GM21390 (cell line): ENCODE results near the gene C2orf81.

ENCODE experiments used
- ATAC-seq: cut with Tn5 transposase; IDR thresholded peaks from one replicate; pipeline ENCODE4 v1.9.1; 2021; ENCODE audit not compliant: unreplicated experiment

C2orf81 gene

GRCh38 chr2:74364533-74365505 lies 56.6 kb downstream of the C2orf81 start:
- no peak for ATAC-seq
